PC-3 (cell line): Measurements from ENCODE around the gene NAA10. TPM values are rescaled to one million over a fixed set of nuclear protein-coding genes. Genes with fewer than 3 reads are reported as not detected.

Experiments
- ATAC-seq: fragments of 200-7000 bp; cut with Tn5 transposase; 2 replicates; pipeline ENCODE4 v1.9.1; 2020; ENCODE audit warnings: mild to moderate bottlenecking, moderate library complexity
- BruUV-seq: library from RNA; stranded (reverse); fragments of 400-500 nt; replicated peaks from 2 replicates; lab custom pipeline; 2021; lab: Mats Ljungman, UMichigan
- CTCF ChIA-PET: fragments of 300-600 bp; sonication (Branson Sonifier 250); formaldehyde crosslinking; loops from one replicate; lab custom pipeline; 2022; ENCODE audit warnings: antibody characterized with exemption; lab: Charles Lee
- POLR2A ChIA-PET: fragments of 300-600 bp; sonication (Branson Sonifier 250); formaldehyde crosslinking; loops from one replicate; lab custom pipeline; 2022; ENCODE audit warnings: antibody characterized with exemption; ENCODE audit not compliant: unreplicated experiment; lab: Charles Lee
- DNase-seq: peaks from one replicate; pipeline ENCODE4 v3.0.0-alpha.2; 2015
- H2AFZ ChIP-seq: fragments of 300-600 bp; sonication (generic); 2 replicates; pipeline ENCODE4 v1.6.0; 2016; ENCODE audit warnings: antibody characterized with exemption, low read length
- H3F3A ChIP-seq: fragments of 300-600 bp; sonication (generic); one replicate; pipeline ENCODE4 v1.6.0; 2017; ENCODE audit warnings: antibody characterized with exemption, low read length, control low read depth, mild to moderate bottlenecking; ENCODE audit not compliant: unreplicated experiment
- H3K27ac ChIP-seq: fragments of 300-600 bp; sonication (generic); 2 replicates; pipeline ENCODE4 v1.5.1; 2016; ENCODE audit warnings: mild to moderate bottlenecking, low read length
- H3K27me3 ChIP-seq: fragments of 300-600 bp; sonication (generic); 2 replicates; pipeline ENCODE4 v1.6.1; 2016; ENCODE audit warnings: low read length, mixed read lengths
- H3K36me3 ChIP-seq: fragments of 300-600 bp; sonication (generic); 2 replicates; pipeline ENCODE4 v1.6.1; 2016; ENCODE audit warnings: low read depth, mixed run types, low read length, mixed read lengths
- H3K4me1 ChIP-seq: fragments of 300-600 bp; sonication (generic); 2 replicates; pipeline ENCODE4 v1.5.1; 2016; ENCODE audit warnings: low read length; ENCODE audit not compliant: insufficient read depth
- H3K4me2 ChIP-seq: fragments of 300-600 bp; sonication (generic); 2 replicates; pipeline ENCODE4 v1.6.0; 2016; ENCODE audit warnings: low read length
- H3K4me3 ChIP-seq: fragments of 300-600 bp; sonication (generic); 2 replicates; pipeline ENCODE4 v1.5.1; 2016; ENCODE audit warnings: mild to moderate bottlenecking, low read length, mixed read lengths
- H3K79me2 ChIP-seq: fragments of 300-600 bp; sonication (generic); 2 replicates; pipeline ENCODE4 v1.6.1; 2017; ENCODE audit warnings: low read length, mixed read lengths
- H3K9ac ChIP-seq: fragments of 300-600 bp; sonication (generic); 2 replicates; pipeline ENCODE4 v1.6.0; 2016; ENCODE audit warnings: mild to moderate bottlenecking, low read length
- H3K9me2 ChIP-seq: fragments of 300-600 bp; sonication (generic); replicated peaks from 2 replicates; pipeline ENCODE4 v1.6.1; 2016; ENCODE audit warnings: mixed run types, low read length, mixed read lengths
- H3K9me3 ChIP-seq: fragments of 300-600 bp; sonication (generic); 2 replicates; pipeline ENCODE4 v1.6.1; 2016; ENCODE audit warnings: low read length, mixed read lengths
- H4K20me1 ChIP-seq: fragments of 300-600 bp; sonication (generic); 2 replicates; pipeline ENCODE4 v1.6.1; 2016; ENCODE audit warnings: low read length, mixed read lengths
- CTCF ChIP-seq: fragments of 300-600 bp; sonication (generic); conservative IDR thresholded peaks from 2 replicates; pipeline ENCODE4 v1.5.1; 2017; ENCODE audit warnings: antibody characterized with exemption, low read depth, mild to moderate bottlenecking, low read length
- EZH2 ChIP-seq: fragments of 300-600 bp; sonication (generic); IDR thresholded peaks from one replicate; pipeline ENCODE4 v1.6.1; 2017; ENCODE audit warnings: antibody characterized with exemption, mild to moderate bottlenecking, low read length; ENCODE audit not compliant: unreplicated experiment
- EZH2phosphoT487 ChIP-seq: fragments of 300-600 bp; sonication (generic); IDR thresholded peaks from 2 replicates; pipeline ENCODE4 v1.6.1; 2018; ENCODE audit warnings: mild to moderate bottlenecking, antibody characterized with exemption, low read length, borderline replicate concordance
- intact Hi-C: fragments of 100-400 bp; cut with micrococcal nuclease; formaldehyde crosslinking; loops from 2 replicates; pipeline ENCODE4 v1.9.0; 2023
- total RNA-seq: library from RNA; depleted of rRNA; stranded (reverse); fragments of >200 nt; gene quantifications from 2 replicates; pipeline ENCODE4 v1.2.3, GENCODE V29; 2014

Gene NAA10
- total RNA-seq, 1 experiment from 2014 or later, result 172 TPM

DNA sequence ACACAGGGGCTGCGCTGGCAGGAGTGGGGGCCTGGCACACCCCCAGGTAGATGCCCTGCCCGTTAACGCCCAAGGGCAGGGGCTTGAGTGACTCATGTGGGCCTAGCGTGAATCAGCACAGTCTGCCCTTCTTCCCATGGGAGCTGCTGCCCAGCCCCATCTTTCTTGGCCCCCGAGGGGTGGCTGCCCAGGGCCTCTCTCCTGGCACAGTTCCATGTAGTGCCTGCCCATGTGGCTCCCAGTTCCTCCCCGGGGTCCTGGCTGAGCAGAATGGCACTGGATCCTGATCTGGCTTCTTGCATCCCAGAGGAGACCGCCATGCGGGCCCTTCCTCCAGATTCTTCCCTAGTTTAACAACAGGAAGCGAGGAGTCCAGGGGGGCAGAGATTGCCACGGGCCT, 32.5 kb downstream of the NAA10 start:
- Histone ChIP-seq H3K79me2 (no peaks in the 10 kb centered on the region), H3K4me1 (peaks cover 9% of the 10 kb centered on the region; the same call in 1 of the 2 replicates), H3K27me3 (no peaks in the 10 kb centered on the region), H3K27ac (no peak overlapping the region), H3K36me3 (no peaks in the 10 kb centered on the region), H3K9me2 (no peaks in the 10 kb centered on the region), H3K9me3 (no peaks in the 10 kb centered on the region), H3K4me3 (no peak overlapping the region), H2AFZ (no peak overlapping the region), H3F3A (no peaks in the 10 kb centered on the region), H4K20me1 (no peaks in the 10 kb centered on the region), H3K9ac (no peak overlapping the region), H3K4me2 (no peak overlapping the region)
- ChIA-PET CTCF (no interaction called here), POLR2A (no interaction called here)
- TF ChIP-seq EZH2phosphoT487 (no peak), EZH2 (no peak), CTCF (no peak)
- DNase-seq (peak; percentile 24), ATAC-seq (peak; percentile 35)
- intact Hi-C loops, result no loop called here
- no TSS peak for BruUV-seq

- Histone ChIP-seq H3K27ac (no peak overlapping the region), H4K20me1 (no peaks in the 10 kb centered on the region), H3F3A (no peaks in the 10 kb centered on the region), H3K4me1 (peaks cover 9% of the 10 kb centered on the region; the same call in 1 of the 2 replicates), H2AFZ (no peak overlapping the region), H3K9ac (no peak overlapping the region), H3K36me3 (no peaks in the 10 kb centered on the region), H3K9me2 (no peaks in the 10 kb centered on the region), H3K79me2 (no peaks in the 10 kb centered on the region), H3K9me3 (no peaks in the 10 kb centered on the region), H3K4me3 (no peak overlapping the region), H3K27me3 (no peaks in the 10 kb centered on the region), H3K4me2 (no peak overlapping the region)
- no peak for ATAC-seq
- ChIA-PET CTCF (no interaction called here), POLR2A (no interaction called here)
- no peak for DNase-seq
- TF ChIP-seq EZH2phosphoT487, result no peak
- no peak for TF ChIP-seq EZH2
- no peak for TF ChIP-seq CTCF
- BruUV-seq, result no TSS peak
- intact Hi-C loops, result no loop called here
Observed at GRCh38 chrX:153901753-153902140, 33.1 kb downstream of the NAA10 start.

GRCh38 chrX:153900831-153901752, 33.7 kb downstream of the NAA10 start:
- Histone ChIP-seq H2AFZ (peak overlapping the region; percentile 9; the same call in 1 of the 2 replicates), H3K9me2 (no peaks in the 10 kb centered on the region), H3K9me3 (no peaks in the 10 kb centered on the region), H3K9ac (no peak overlapping the region), H3K4me2 (peak overlapping the region; percentile 64), H3K27me3 (no peaks in the 10 kb centered on the region), H3F3A (no peaks in the 10 kb centered on the region), H3K79me2 (no peaks in the 10 kb centered on the region), H3K27ac (no peak overlapping the region), H3K4me3 (peak overlapping the region; percentile 45; the same call in 1 of the 2 replicates), H3K36me3 (no peaks in the 10 kb centered on the region), H4K20me1 (no peaks in the 10 kb centered on the region), H3K4me1 (peaks cover 9% of the 10 kb centered on the region; the same call in 1 of the 2 replicates)
- peak; percentile 73 for ATAC-seq
- intact Hi-C loops, result no loop called here
- no TSS peak for BruUV-seq
- peak; percentile 55 for DNase-seq
- CTCF ChIA-PET, result interaction anchor here (0.6 to 0.7 kb wide), 2 partner anchors 10 to 46 kb away, joined by 5 read pairs; no protein-coding TSS in a partner anchor
- POLR2A ChIA-PET, result no interaction called here
- no peak for TF ChIP-seq EZH2
- TF ChIP-seq CTCF, result no peak
- TF ChIP-seq EZH2phosphoT487, result no peak
